Hematopoietic multipotent progenitor cell treated with erythropoietin and hydrocortisone succinate and interleukin-3 and kit ligand, for 17 days (in vitro differentiated cells): ENCODE measurements around the gene ADAM8.
"Not testable (repeated sequence)": the region's sequence is repeated elsewhere in the genome, so short reads cannot be mapped to it uniquely, and the experiment has no call there.

Experiments used
- DNase-seq: peaks from one replicate; pipeline ENCODE4 v3.0.0-alpha.2; 2015; ENCODE audit warnings: low spot score

Gene ADAM8

GRCh38 chr10:133249975-133250754, 26.5 kb downstream of the ADAM8 start:
- no peak for DNase-seq

DNA sequence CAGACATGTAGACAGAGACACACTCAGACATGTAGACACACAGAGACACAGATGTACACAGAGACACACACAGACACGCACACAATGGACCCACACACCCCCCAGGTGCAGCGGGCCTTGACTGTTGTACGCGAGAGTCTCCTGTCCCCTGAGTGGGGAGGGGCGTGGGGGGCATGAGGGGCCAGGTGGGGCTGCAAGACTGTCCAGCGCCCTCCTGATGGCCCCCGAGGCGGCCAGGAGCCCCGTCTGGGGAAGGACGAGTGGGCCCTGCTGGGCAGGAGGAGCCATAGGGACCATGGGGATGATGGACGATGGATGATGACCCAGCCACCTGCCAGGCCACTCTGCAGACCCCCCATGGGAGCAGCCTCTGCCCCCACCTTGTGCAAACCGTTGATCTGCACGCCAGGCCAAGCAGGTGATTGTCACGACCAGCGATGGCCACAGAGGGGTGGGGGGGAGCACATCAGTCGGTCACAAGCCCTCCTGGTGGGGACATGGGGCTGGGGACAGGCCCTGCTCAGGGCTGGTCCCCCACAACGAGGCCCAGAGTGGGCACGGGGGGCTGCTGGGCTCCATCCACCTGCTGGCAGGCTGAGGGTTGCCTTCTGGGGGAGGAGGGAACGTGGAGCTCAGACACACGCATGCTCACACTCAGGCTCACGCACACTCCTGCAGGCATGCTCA, 27.4 kb downstream of the ADAM8 start:
- no peak for DNase-seq

DNA sequence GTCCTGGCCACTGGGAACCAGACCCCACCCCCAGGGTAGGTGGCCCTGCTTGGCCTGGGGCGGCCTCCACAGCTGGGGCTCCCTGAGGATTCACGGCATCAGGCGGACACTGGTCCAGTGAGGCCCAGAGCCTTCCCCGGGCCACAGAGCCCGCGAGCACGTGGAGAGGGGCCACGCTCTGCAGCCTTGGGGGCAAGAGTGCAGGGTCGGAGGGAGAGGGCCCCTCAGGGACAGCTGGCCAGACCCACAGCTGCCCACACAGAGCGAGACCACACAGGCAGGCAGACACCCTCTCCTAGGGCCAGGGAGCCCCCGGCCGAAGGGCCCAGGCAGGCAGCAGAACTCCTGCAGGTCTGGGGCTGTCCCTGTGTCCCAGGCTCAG, 28.3 kb downstream of the ADAM8 start:
- DNase-seq, result no peak

DNA sequence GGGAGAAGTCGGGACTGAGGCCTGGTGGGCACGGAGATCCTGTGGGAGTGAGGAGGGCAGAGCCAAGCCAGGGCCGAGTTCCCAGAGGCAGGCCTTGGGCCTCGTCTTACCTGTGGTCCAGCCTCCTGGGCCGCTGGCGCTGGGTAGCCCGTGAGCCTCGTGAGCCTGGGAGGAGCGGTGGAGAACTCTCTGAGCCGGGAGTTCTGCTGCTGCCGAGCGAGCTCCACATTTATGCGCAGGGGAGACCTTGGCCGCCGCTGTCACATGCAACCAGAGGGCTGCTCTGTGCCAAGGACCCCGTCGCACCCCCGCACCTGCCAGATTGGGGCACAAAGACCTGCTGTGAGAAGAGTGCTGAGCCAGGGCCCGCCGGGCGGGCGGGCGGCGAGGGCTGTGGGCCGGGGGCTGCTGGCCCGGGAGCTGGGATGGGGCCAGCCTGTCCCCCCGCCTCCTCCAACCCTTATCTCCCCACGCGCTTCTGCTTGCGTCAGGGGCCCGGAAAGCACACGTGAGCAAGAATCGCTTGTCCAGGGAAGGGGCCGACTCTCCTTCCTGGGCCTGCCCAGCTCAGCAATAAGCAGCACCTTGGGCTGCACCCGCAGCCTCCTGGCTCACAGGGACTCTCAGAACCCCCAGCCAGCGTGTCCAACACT, 28.9 kb downstream of the ADAM8 start:
- no peak for DNase-seq

DNA sequence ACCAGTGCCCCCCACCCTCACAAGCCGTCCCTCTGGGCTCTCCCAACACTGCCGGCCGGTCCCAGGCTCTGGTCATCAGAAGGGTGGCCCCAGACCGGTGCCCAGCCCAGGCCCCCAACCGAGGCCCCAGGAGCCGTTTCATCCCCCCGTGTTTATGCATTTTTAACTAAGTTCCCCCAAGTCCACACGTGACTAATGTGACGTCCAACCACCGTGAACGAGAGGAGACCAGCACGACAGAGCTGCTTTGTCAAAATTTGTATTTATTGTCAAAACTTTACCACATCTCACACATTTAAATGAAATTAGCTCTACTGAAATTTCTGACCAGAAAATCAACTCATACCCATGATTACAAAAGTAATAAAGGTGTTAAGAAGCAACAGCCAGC, 30.4 kb downstream of the ADAM8 start:
- DNase-seq, result no peak

DNA sequence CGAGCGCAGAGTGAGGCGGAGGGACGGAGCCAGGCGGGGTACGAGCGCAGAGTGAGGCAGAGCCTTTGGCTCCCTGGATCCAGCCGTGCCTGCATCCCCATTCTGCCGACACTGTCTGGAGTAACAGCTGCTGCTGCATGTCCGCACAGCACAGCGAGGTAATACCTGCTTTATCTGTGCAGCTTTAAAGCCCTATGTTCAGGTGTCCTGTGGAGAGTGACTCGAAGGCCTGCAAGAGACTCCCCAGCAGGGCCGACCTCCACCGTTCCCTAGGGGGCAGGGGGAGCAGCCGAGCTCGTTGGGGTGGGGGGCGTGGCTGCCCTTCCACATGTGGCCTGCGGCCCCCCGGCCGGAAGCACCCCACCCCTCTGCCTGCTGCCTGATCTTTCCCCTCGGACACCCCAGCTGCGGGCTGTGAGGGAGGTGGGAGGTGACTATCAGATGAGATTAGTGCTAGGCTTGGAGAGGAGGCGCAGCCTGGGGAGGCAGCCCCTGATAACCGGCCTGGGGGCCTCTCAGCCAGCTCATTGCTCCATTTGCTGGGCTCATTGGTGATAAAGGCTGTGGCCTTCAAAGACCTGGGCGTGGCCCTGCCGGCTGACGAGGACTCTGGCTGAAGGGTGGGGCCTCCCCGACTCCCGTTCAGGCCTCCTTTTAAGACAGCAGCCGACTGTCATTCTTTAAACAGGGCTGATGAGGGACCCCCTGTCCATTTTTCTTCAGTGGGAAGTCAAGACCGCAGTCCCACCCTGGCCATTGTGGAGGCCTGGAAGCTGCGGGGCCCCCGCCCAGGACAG, 31.0 kb downstream of the ADAM8 start:
- DNase-seq, result peak; percentile 88

DNA sequence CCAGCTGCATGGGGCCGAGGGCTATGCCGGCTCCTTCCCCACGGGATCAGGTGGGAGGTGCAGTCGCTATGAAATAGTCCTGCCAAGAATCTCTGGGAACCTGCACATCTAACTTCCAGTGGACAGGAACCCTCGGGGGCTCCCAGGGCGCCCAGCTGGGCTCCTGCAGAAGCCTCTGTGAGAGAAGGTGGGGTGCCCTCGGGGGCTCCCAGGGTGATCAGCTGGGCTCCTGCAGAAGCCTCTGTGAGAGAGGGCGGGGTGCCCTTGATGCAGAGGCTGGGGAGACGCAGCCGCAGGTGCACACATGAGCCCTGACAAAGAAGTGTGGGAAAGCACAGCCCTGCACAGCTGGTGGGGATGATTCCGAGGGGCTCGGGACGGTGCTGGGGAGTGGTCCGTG, 33.1 kb downstream of the ADAM8 start:
- no peak for DNase-seq

DNA sequence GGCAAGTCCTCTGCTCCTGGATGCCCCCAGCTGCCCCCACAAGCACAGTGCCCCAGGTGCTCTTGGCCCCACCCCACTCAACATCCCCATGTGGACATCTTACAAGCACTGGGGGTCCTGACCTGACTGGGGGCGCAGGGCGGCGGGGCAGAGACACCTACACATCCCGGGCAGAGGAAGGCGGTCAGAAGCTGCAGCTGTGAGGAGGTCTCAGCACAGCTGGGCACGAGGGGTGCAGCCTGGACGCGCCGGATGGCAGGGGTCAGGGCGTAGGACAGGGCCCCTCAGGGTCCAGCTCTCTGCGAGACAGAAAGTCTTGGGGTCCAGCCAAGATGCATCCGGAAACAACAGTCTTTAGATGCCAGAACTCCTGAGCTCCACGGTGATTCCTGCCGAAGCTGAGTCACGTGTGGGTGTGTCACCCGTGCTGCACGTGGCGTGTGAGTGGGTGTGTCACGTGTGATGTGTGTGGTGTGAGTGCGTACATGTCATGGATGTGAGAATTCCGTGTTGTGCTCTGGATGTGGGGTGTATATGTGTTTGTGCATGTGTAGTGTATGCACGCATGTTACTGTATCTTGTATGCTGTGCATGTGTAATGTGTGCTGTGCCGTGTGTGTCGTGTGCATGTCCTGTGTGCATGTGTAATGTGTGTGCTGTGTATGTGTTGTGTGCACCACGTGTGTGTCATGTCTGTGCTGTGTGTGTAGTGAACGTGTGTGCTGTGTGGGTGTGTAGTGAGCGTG, 33.9 kb downstream of the ADAM8 start:
- DNase-seq, result peak; percentile 21

GRCh38 chr10:133241501-133242205, 35.0 kb downstream of the ADAM8 start:
- no peak for DNase-seq

DNA sequence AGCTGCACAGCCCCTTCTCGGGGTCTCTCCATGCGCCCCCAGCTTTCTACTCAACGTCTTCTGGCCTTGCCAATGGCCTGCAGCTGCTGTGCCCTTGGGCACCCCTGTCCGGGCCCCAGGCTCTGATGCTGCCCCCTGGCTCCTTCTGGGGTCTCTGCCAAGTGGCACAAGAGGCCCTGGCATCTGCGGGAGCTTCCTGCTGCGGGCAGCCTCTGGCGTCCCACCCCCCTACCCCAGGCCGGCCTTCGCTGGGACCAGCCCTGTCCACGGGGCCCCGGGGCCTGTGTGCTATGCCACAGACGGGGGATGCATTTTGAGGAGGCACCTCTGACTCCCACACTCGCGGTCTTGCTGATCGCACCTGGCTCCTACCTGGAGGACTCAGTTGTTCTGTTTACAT, 36.7 kb downstream of the ADAM8 start:
- DNase-seq, result no peak

DNA sequence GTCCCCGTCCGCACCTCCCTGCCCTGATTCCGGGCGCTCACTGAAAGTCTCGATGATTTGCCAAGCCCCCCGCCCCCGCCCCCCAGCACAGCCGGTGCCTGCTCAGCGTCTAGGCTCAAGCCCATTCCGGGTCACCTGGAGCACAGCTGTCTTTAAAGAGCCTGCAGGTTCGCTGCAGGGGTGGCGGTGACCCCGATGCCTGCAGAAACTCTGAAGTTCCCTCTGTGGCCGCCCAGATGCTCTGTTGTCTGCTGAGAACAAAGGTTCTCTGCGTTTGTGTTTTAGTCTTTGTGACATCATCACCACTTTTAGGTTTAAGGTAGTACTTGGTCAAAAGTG, 38.2 kb downstream of the ADAM8 start:
- no peak for DNase-seq

DNA sequence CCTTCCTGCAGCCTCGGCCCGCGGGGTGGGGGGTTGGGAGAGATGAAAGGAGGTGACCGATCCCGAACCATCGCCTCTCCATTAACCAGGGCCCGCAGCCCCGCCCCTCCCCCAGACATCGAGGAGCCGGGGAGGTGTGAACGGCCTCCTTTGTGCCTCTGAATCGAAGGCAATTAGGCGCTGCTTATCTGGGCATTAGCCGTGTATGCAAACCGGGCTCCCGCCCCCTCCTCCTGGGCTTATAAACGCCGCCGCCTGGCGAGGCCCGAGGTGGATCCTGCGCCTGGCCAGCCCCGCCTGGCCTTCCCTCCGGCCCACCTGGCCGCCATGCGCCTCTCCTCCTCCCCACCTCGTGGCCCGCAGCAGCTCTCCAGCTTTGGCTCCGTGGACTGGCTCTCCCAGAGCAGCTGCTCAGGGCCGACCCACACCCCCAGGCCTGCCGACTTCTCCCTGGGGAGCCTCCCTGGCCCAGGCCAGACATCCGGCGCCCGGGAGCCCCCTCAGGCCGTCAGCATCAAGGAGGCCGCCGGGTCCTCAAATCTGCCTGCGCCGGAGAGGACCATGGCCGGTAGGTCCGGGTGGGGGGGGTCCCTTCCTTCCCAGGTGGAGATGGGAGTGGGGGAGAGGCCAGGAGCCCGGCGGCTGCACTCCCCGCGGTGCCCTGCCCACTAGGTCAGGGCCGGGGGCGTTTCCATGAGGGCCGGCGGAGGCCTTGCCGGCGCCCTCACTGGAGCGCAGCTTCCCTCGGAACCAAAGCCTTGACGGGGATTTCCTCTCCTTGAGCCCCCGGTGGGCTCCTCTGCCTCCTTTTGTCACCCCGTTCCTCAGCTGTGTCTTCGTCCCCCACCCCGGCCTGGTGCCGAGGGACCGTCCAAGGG, 38.8 kb downstream of the ADAM8 start, which contains the start of gene VENTX:
Gene VENTX (plus strand): TSS at position 268 of the 878 bp plus-strand sequence. CDS start 60 bp downstream, at position 328.
- no peak for DNase-seq

- no peak for DNase-seq
These were observed 39.5 kb downstream of the ADAM8 start for GRCh38 chr10:133237241-133237587.

GRCh38 chr10:133236401-133237240, 40.0 kb downstream of the ADAM8 start:
- DNase-seq, result no peak

- no peak for DNase-seq
These were observed 40.7 kb downstream of the ADAM8 start for GRCh38 chr10:133235932-133236331.

GRCh38 chr10:133235265-133235855, 41.3 kb downstream of the ADAM8 start:
- no peak for DNase-seq

GRCh38 chr10:133234796-133235195, 41.9 kb downstream of the ADAM8 start:
- DNase-seq, result not testable (repeated sequence)

- no peak for DNase-seq
These were observed 44.6 kb downstream of the ADAM8 start for GRCh38 chr10:133231946-133232574.
